Testis (tissue), 3 donors: Measurements from ENCODE around the gene FBXW8. TPM values are rescaled to one million over a fixed set of nuclear protein-coding genes. Genes with fewer than 3 reads are reported as not detected.
A peak's percentile ranks its signal among the peaks of the same experiment; 100 is the strongest.

Experiments
- DNase-seq: peaks from one replicate; pipeline ENCODE4 v3.0.0-alpha.2; 2019
- H3K27ac ChIP-seq, 2 donors: fragments of 200-600 bp; sonication (generic); one replicate each; pipeline ENCODE4 v1.5.1; 2019
- H3K27me3 ChIP-seq: fragments of 200-600 bp; sonication (generic); one replicate; pipeline ENCODE4 v1.5.1; 2019
- H3K36me3 ChIP-seq: fragments of 200-600 bp; sonication (generic); one replicate; pipeline ENCODE4 v1.5.1; 2017; ENCODE audit warnings: low read depth; ENCODE audit errors: missing control alignments
- H3K4me1 ChIP-seq: fragments of 200-600 bp; sonication (generic); one replicate; pipeline ENCODE4 v1.5.1; 2019
- H3K4me3 ChIP-seq, 2 donors: fragments of 200-600 bp; sonication (generic); one replicate each; pipeline ENCODE4 v1.5.1; 2017 to 2019
- H3K9me3 ChIP-seq: fragments of 200-600 bp; sonication (generic); one replicate; pipeline ENCODE4 v1.5.1; 2017
- CTCF ChIP-seq, 3 experiments: fragments of 450-650 bp in 2 of 3; fragments of 200-600 bp in 1 of 3; sonication (generic) in 1 of 3; IDR thresholded peaks; one replicate each; pipeline ENCODE4 v1.5.1; 2016 to 2019; ENCODE audit warnings: antibody characterized with exemption in 3 of 3, mild to moderate bottlenecking in 2 of 3, moderate library complexity in 1 of 3
- POLR2A ChIP-seq: fragments of 450-650 bp; IDR thresholded peaks from one replicate; pipeline ENCODE4 v1.6.1; 2017; ENCODE audit warnings: antibody characterized with exemption, mild to moderate bottlenecking, moderate library complexity
- WGBS, 2 donors: methylation state at CpG; one replicate each; pipeline ENCODE4 v1.1.5; 2018; 5-methylcytosine and 5-hydroxymethylcytosine counted together
- intact Hi-C: fragments of 100-400 bp; cut with DNase I; formaldehyde crosslinking; loops from one replicate; pipeline ENCODE4 v1.15.1; 2023; ENCODE audit warnings: low total_unique reads
- polyA plus RNA-seq: library from polyadenylated mRNA; stranded (reverse); fragments of 350-450 nt; fragmentation: Illumina TruSeq; extraction: RNeasy Lipid Tissue Mini Kit (QIAGEN cat#74804); gene quantifications from one replicate; pipeline ENCODE4 v1.2.3, GENCODE V29; 2014; ENCODE audit warnings: low read depth, low replicate concordance; ENCODE audit not compliant: insufficient read depth
- total RNA-seq, 2 donors: library from RNA; depleted of rRNA; stranded (reverse); fragments of >200 nt; gene quantifications; one replicate each; pipeline ENCODE4 v1.2.3, GENCODE V29; 2016

The FBXW8 gene
- total and polyA plus RNA-seq, 3 donors from 2014 or later, result 11.1 to 32.8 (median 31.0) TPM

- Histone ChIP-seq H3K27me3 (no peaks in the 10 kb centered on the region), H3K27ac (no peak overlapping the region), H3K36me3 (no peaks in the 10 kb centered on the region), H3K4me1 (peaks cover 12% of the 10 kb centered on the region), H3K4me3 (no peak overlapping the region), H3K9me3 (no peaks in the 10 kb centered on the region)
- peak; percentile 12 for DNase-seq
- TF ChIP-seq CTCF (IDR thresholded peaks at IDR 0.05) (no peak), POLR2A (no peak)
- WGBS, 2 donors, result 76 to 91% methylated on average over 4 to 8 of the region's 8 CpGs
- intact Hi-C loops, result no loop called here
Observed at GRCh38 chr12:117026921-117027250, 116.1 kb downstream of the FBXW8 start.

DNA sequence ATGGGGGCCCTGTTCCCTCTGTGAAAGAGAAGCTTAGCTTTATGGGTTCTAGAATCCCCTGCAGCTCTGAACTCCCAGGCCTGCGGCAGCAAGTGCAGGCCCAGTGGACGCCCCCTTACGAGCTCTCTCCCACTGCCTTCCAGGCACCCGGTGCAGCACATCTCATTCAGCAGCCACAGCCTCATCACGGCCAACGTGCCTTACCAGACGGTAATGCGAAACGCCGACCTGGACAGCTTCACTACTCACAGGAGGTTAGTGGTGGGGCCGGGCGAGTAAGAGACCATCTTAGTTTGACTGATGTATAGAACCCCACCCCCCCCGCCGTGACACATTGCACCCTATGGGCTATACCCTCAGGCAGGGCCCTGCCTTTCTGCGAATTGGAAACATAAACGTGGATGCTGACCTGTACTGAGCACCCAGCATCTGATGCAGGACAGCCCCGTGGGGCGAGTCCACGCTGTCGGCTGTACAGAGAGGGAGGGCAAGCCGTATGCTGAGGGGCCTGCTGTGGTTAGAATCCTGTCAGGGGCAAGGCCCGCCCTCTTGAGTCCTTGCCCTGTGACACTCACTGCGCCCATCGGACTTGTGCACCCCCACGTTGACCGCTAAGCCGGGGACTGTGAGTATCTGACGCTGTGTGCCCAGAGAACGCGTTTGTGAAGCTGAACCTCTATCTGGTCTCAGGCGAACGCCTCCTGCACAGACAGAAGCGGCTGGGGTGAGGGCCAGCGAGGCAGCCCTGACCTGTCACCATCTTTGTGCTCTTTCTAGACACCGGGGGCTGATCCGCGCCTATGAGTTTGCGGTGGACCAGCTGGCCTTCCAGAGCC is 116.7 kb downstream of the FBXW8 start:
- Histone ChIP-seq H3K27ac (no peak overlapping the region), H3K4me1 (peaks cover 7% of the 10 kb centered on the region), H3K36me3 (no peaks in the 10 kb centered on the region), H3K9me3 (no peaks in the 10 kb centered on the region), H3K4me3 (no peak overlapping the region), H3K27me3 (no peaks in the 10 kb centered on the region)
- intact Hi-C loops, result no loop called here
- TF ChIP-seq CTCF (IDR thresholded peaks at IDR 0.05) (no peak), POLR2A (no peak)
- DNase-seq, result peak; percentile 13
- WGBS, 2 donors, result 93 to 95% methylated on average over 17 to 38 of the region's 38 CpGs

- Histone ChIP-seq H3K36me3 (no peaks in the 10 kb centered on the region), H3K4me3 (no peak overlapping the region), H3K27me3 (no peaks in the 10 kb centered on the region), H3K27ac (no peak overlapping the region), H3K4me1 (peaks cover 9% of the 10 kb centered on the region), H3K9me3 (no peaks in the 10 kb centered on the region)
- TF ChIP-seq CTCF (IDR thresholded peaks at IDR 0.05) (no peak), POLR2A (no peak)
- WGBS, 2 donors, result 87 to 94% methylated on average over 14 of the region's 14 CpGs
- peak; percentile 7 for DNase-seq
- intact Hi-C loops, result no loop called here
Observed at GRCh38 chr12:117028254-117028653, 117.5 kb downstream of the FBXW8 start.

DNA sequence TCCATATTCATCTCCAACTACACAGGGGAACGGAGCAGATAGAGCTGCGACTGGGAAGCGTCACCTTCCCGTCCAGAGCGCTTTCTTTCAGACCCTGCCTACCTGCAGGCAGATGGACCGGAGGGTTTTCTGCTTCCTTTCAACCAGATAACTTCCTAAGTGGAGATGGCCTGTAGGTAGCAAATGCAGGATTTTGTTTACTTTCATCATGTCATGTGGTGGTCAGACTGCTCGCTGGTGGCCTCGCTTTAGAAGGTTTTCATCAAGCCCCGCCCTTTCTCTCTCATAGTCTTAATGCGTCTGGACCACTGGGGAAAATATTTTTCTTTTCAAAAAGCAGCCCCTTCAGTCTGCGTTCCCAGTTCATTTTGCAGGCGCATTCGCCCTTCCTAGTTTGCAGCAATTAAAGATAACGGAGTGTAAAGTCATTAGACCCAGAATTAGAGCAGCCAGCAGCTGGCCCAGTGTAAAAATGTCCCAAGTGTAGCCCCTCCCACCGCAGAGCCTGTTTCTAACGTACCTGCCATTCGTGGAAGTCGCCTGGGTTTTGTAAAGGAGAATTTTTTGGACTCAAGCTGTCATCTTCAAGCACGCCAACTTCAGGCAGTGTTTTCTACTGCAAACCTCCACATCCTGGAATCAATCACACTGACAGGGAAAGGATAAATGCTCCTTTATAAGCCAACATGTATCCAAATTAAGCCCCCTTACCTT is 119.6 kb downstream of the FBXW8 start:
- TF ChIP-seq POLR2A (no peak), CTCF (IDR thresholded peaks at IDR 0.05) (no peak)
- H3K9me3 ChIP-seq, result no peaks in the 10 kb centered on the region
- H3K27ac ChIP-seq, result no peak overlapping the region
- no peak overlapping the region for H3K4me3 ChIP-seq
- DNase-seq, result no peak
- peaks cover 19% of the 10 kb centered on the region for H3K4me1 ChIP-seq
- WGBS, 2 donors, result 87% methylated on average over 19 of the region's 19 CpGs
- H3K27me3 ChIP-seq, result no peaks in the 10 kb centered on the region
- H3K36me3 ChIP-seq, result no peaks in the 10 kb centered on the region
- intact Hi-C loops, result no loop called here
